Stimulated activated CD4-positive, alpha-beta T cell treated with anti-CD3 and anti-CD28 coated beads, TNF-alpha, amount 100 ng/mL, for 24 hours (primary cell): ENCODE data around the gene ATP8A2.

ENCODE experiments used
- DNase-seq, 3 experiments: peaks; one replicate each; pipeline ENCODE4 v3.0.0-alpha.2; 2020; ENCODE audit warnings: low read depth in 3 of 3

Gene ATP8A2

GRCh38 chr13:26012995-26013394, 641.2 kb downstream of the ATP8A2 start:
- DNase-seq, result no peak

- no peak for DNase-seq
These were observed 643.7 kb downstream of the ATP8A2 start for GRCh38 chr13:26015271-26016125.

GRCh38 chr13:26016189-26016588, 644.4 kb downstream of the ATP8A2 start:
- DNase-seq, result no peak

GRCh38 chr13:26017196-26017921, 645.6 kb downstream of the ATP8A2 start:
- no peak for DNase-seq

- DNase-seq, result no peak
These were observed 646.3 kb downstream of the ATP8A2 start for GRCh38 chr13:26017932-26018665.

- no peak for DNase-seq
These were observed 647.5 kb downstream of the ATP8A2 start for GRCh38 chr13:26019251-26019650.

GRCh38 chr13:26019881-26020870, 648.4 kb downstream of the ATP8A2 start:
- no peak for DNase-seq

GRCh38 chr13:26020891-26021290, 649.1 kb downstream of the ATP8A2 start:
- no peak for DNase-seq

GRCh38 chr13:26021516-26021915, 649.7 kb downstream of the ATP8A2 start:
- no peak for DNase-seq

- DNase-seq, result no peak
These were observed 650.2 kb downstream of the ATP8A2 start for GRCh38 chr13:26021956-26022355.

- DNase-seq, result no peak
These were observed 650.9 kb downstream of the ATP8A2 start for GRCh38 chr13:26022538-26023292.

- no peak for DNase-seq
These were observed 652.8 kb downstream of the ATP8A2 start for GRCh38 chr13:26024558-26024957.

GRCh38 chr13:26025196-26025595, 653.4 kb downstream of the ATP8A2 start:
- DNase-seq, result no peak

- DNase-seq, result no peak
These were observed 654.0 kb downstream of the ATP8A2 start for GRCh38 chr13:26025771-26026170.

- DNase-seq, result no peak
These were observed 654.4 kb downstream of the ATP8A2 start for GRCh38 chr13:26026211-26026610.

GRCh38 chr13:26029581-26030136, 657.9 kb downstream of the ATP8A2 start:
- no peak for DNase-seq

GRCh38 chr13:26030331-26030730, 658.6 kb downstream of the ATP8A2 start:
- no peak for DNase-seq

GRCh38 chr13:26034018-26034417, 662.2 kb downstream of the ATP8A2 start:
- DNase-seq, result no peak

- no peak for DNase-seq
These were observed 664.6 kb downstream of the ATP8A2 start for GRCh38 chr13:26036383-26036782.

GRCh38 chr13:26037302-26037701, 665.5 kb downstream of the ATP8A2 start:
- DNase-seq, result no peak
